CD14-positive monocyte (primary cell): Measurements from ENCODE around the gene RPL28. TPM values are rescaled to one million over a fixed set of nuclear protein-coding genes. Genes with fewer than 3 reads are reported as not detected.

ENCODE experiments used
- DNase-seq, 3 donors: peaks; one replicate each; pipeline ENCODE4 v3.0.0-alpha.2; 2011 to 2022
- H2AFZ ChIP-seq: 2 replicates; pipeline ENCODE4 v1.6.0; 2012; ENCODE audit warnings: mild to moderate bottlenecking, low read depth, low read length, inconsistent platforms; ENCODE audit not compliant: insufficient read depth, poor library complexity, severe bottlenecking
- H3K27ac ChIP-seq, 2 donors: 1 replicate in 1 of 2; 2 replicates in 1 of 2; pipeline ENCODE4 v1.5.1; 2012 to 2013; ENCODE audit warnings: low read length in 2 of 2, control low read depth in 1 of 2, inconsistent platforms in 1 of 2, low read depth in 1 of 2, mild to moderate bottlenecking in 1 of 2
- H3K27me3 ChIP-seq, 2 donors: one replicate each; pipeline versions ENCODE4 v1.6.0 to v1.6.1; 2011 to 2013; ENCODE audit warnings: low read length in 2 of 2; ENCODE audit not compliant: control insufficient read depth in 2 of 2, insufficient read depth in 2 of 2
- H3K36me3 ChIP-seq, 2 donors: replicated peaks in 1 of 2; 1 replicate in 1 of 2; 2 replicates in 1 of 2; pipeline versions ENCODE4 v1.5.1 to v1.6.1; 2012 to 2013; ENCODE audit warnings: low read length in 2 of 2, control low read depth in 1 of 2, inconsistent platforms in 1 of 2, mild to moderate bottlenecking in 1 of 2; ENCODE audit not compliant: insufficient read depth in 2 of 2, control insufficient read depth in 1 of 2
- H3K4me1 ChIP-seq, 2 donors: 1 replicate in 1 of 2; 2 replicates in 1 of 2; pipeline versions ENCODE4 v1.5.1 to v1.6.1; 2012 to 2013; ENCODE audit warnings: low read length in 2 of 2, control low read depth in 1 of 2, inconsistent platforms in 1 of 2, mild to moderate bottlenecking in 1 of 2, moderate library complexity in 1 of 2; ENCODE audit not compliant: insufficient read depth in 2 of 2, control insufficient read depth in 1 of 2
- H3K4me2 ChIP-seq: replicated peaks from 2 replicates; pipeline ENCODE3; 2012; ENCODE audit warnings: low read length, moderate library complexity, mild to moderate bottlenecking; ENCODE audit not compliant: poor library complexity, severe bottlenecking; ENCODE audit errors: extremely low read depth
- H3K4me3 ChIP-seq, 3 experiments: fragments of 200-600 bp in 1 of 3; sonication (generic) in 1 of 3; replicated peaks in 1 of 3; 1 replicate in 2 of 3; 2 replicates in 1 of 3; pipeline ENCODE4 v1.5.1; 2011 to 2013; ENCODE audit warnings: low read length in 3 of 3, mild to moderate bottlenecking in 3 of 3, control low read depth in 2 of 3, low read depth in 2 of 3, inconsistent platforms in 1 of 3, moderate library complexity in 1 of 3
- H3K79me2 ChIP-seq: 2 replicates; pipeline ENCODE4 v1.6.0; 2012; ENCODE audit warnings: mild to moderate bottlenecking, control low read depth, inconsistent platforms, low read length, moderate library complexity; ENCODE audit not compliant: insufficient read depth
- H3K9ac ChIP-seq: 2 replicates; pipeline ENCODE4 v1.6.0; 2017; ENCODE audit warnings: low read length, mild to moderate bottlenecking; ENCODE audit not compliant: insufficient read depth, poor library complexity, severe bottlenecking
- H3K9me3 ChIP-seq, 2 donors: replicated peaks in 1 of 2; 1 replicate in 1 of 2; 2 replicates in 1 of 2; pipeline versions ENCODE4 v1.5.1 to v1.6.1; 2012 to 2013; ENCODE audit warnings: low read length in 2 of 2, control low read depth in 1 of 2; ENCODE audit not compliant: control insufficient read depth in 1 of 2, insufficient read depth in 1 of 2
- H4K20me1 ChIP-seq: 2 replicates; pipeline ENCODE4 v1.6.0; 2012; ENCODE audit warnings: mild to moderate bottlenecking, low read length, control low read depth, moderate library complexity; ENCODE audit not compliant: insufficient read depth
- H3K27ac Mint-ChIP-seq, 7 donors: one replicate each; pipeline ENCODE4 v1.8.0; 2020; ENCODE audit warnings: mild to moderate bottlenecking in 7 of 7, mixed read lengths in 7 of 7, moderate library complexity in 6 of 7, inconsistent platforms in 2 of 7
- H3K27me3 Mint-ChIP-seq, 3 donors: one replicate each; pipeline ENCODE4 v1.8.0; 2021 to 2022; ENCODE audit warnings: low read depth in 3 of 3, mild to moderate bottlenecking in 3 of 3, mixed read lengths in 3 of 3, moderate library complexity in 3 of 3, inconsistent platforms in 1 of 3
- H3K36me3 Mint-ChIP-seq, 2 donors: one replicate each; pipeline ENCODE4 v1.8.0; 2020; ENCODE audit warnings: mixed read lengths in 2 of 2, inconsistent platforms in 1 of 2, mild to moderate bottlenecking in 1 of 2
- H3K4me1 Mint-ChIP-seq: one replicate; pipeline ENCODE4 v1.8.0; 2020; ENCODE audit warnings: mild to moderate bottlenecking, mixed read lengths
- H3K4me3 Mint-ChIP-seq, 2 donors: one replicate each; pipeline ENCODE4 v1.8.0; 2020; ENCODE audit warnings: mild to moderate bottlenecking in 2 of 2, mixed read lengths in 2 of 2, moderate library complexity in 1 of 2
- H3K9me3 Mint-ChIP-seq, 7 donors: one replicate each; pipeline ENCODE4 v1.8.0; 2020 to 2022; ENCODE audit warnings: mixed read lengths in 7 of 7, mild to moderate bottlenecking in 6 of 7, moderate library complexity in 6 of 7, inconsistent platforms in 2 of 7
- CTCF ChIP-seq: fragments of 200-600 bp; IDR thresholded peaks from one replicate; pipeline ENCODE4 v1.8.0; 2022; ENCODE audit warnings: antibody characterized with exemption, mild to moderate bottlenecking
- WGBS: methylation state at CpG from one replicate; pipeline ENCODE4 v1.1.5; 2013; ENCODE audit warnings: missing lambda C conversion rate; ENCODE audit not compliant: insufficient coverage; 5-methylcytosine and 5-hydroxymethylcytosine counted together
- intact Hi-C, 2 donors: fragments of 100-400 bp; cut with micrococcal nuclease; formaldehyde crosslinking; loops; one replicate each; pipeline versions ENCODE4 v1.15.0 to v1.15.1; 2023
- polyA plus RNA-seq, 3 donors: library from polyadenylated mRNA; depleted of rRNA in 1 of 3; unstranded in 2 of 3; stranded (reverse) in 1 of 3; fragments of 300-500 nt in 2 of 3; fragments of >200 nt in 1 of 3; fragmentation: Illumina TruSeq in 2 of 3; gene quantifications; 1 replicate in 2 of 3; 2 replicates in 1 of 3; pipeline ENCODE4 v1.2.3, GENCODE V29; 2012 to 2021

The RPL28 gene
- polyA plus RNA-seq, 3 donors, result 199 to 3,862 (median 208) TPM

DNA sequence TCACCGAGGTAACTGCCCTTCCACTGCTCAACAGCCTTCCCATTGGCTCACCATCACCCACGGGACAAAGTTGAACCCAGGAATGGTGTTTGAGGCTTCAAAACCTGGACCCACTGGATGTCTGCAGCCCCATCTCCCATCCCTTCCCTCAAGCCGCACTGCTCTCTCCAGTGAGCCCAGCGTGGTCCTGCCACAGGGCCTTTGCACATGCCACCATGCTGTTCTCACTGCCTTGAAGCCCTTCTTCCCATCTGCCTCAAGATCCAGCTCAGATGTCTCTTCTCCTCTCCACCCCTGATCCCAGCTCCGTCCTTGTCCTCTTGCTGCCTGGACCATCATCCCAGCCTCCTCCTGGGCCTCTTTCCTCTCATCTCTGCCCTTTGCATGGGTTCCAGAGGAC, 53.3 kb downstream of the RPL28 start:
- 83% methylated on average over 5 of the region's 5 CpGs for WGBS
- TF ChIP-seq CTCF, result no peak

GRCh38 chr19:55440411-55441105, 54.8 kb downstream of the RPL28 start:
- no peak overlapping the region for H3K27ac ChIP-seq
- Mint-ChIP-seq H3K27ac (peak overlapping the region in 1 of 7 donors; percentile 79), H3K9me3 (peaks cover 0 to 38% (median 13%) of the 10 kb centered on the region in 7 donors), H3K27me3 (peaks cover 48 to 77% (median 59%) of the 10 kb centered on the region in 3 donors), H3K36me3 (peaks cover 5 to 12% of the 10 kb centered on the region in 2 donors), H3K4me3 (peak overlapping the region in 1 of 2 donors; percentile 92), H3K4me1 (peaks cover 21% of the 10 kb centered on the region)
- peak overlapping the region; percentile 44 for H3K4me2 ChIP-seq
- 10% methylated on average over 37 of the region's 39 CpGs for WGBS
- peak overlapping the region; percentile 29 for H2AFZ ChIP-seq
- H3K9me3 ChIP-seq, result peaks cover 0 to 22% of the 10 kb centered on the region in 2 donors
- intact Hi-C loops, result no loop called here
- peak overlapping the region in 1 of 3 experiments; percentile 32 for H3K4me3 ChIP-seq
- no peaks in the 10 kb centered on the region for H3K79me2 ChIP-seq
- peak in 1 of 3 donors; percentile 27 for DNase-seq
- peaks cover 21 to 24% of the 10 kb centered on the region in 2 donors for H3K4me1 ChIP-seq
- H3K27me3 ChIP-seq, result peaks cover 26 to 67% of the 10 kb centered on the region in 2 donors
- peak overlapping the region; percentile 4 for H3K9ac ChIP-seq
- no peaks in the 10 kb centered on the region for H3K36me3 ChIP-seq
- TF ChIP-seq CTCF, result no peak
- no peaks in the 10 kb centered on the region for H4K20me1 ChIP-seq

More for the DNA sequence above, 53.3 kb downstream of the RPL28 start:
- H3K27ac Mint-ChIP-seq, result peak overlapping the region in 1 of 7 donors; percentile 87
- no peak overlapping the region for H3K27ac ChIP-seq
- no peaks in the 10 kb centered on the region for H3K36me3 ChIP-seq
- H3K9me3 Mint-ChIP-seq, result peaks cover 0 to 32% (median 13%) of the 10 kb centered on the region in 7 donors
- intact Hi-C loops, result no loop called here
- no peak for DNase-seq
- no peak overlapping the region for H3K4me3 ChIP-seq
- peaks cover 21 to 24% of the 10 kb centered on the region in 2 donors for H3K4me1 ChIP-seq
- H3K36me3 Mint-ChIP-seq, result peaks cover 5 to 12% of the 10 kb centered on the region in 2 donors
- H3K27me3 Mint-ChIP-seq, result peaks cover 45 to 62% (median 48%) of the 10 kb centered on the region in 3 donors
- H3K4me3 Mint-ChIP-seq, result peak overlapping the region in 1 of 2 donors; percentile 76
- H3K4me1 Mint-ChIP-seq, result peaks cover 21% of the 10 kb centered on the region
- H3K4me2 ChIP-seq, result no peak overlapping the region
- H2AFZ ChIP-seq, result no peak overlapping the region
- no peaks in the 10 kb centered on the region for H3K79me2 ChIP-seq
- no peaks in the 10 kb centered on the region for H4K20me1 ChIP-seq
- no peak overlapping the region for H3K9ac ChIP-seq
- H3K9me3 ChIP-seq, result peaks cover 0 to 15% of the 10 kb centered on the region in 2 donors
- peaks cover 23 to 56% of the 10 kb centered on the region in 2 donors for H3K27me3 ChIP-seq
